Colonic mucosa (tissue), 4 donors: ENCODE data around the gene CMTM7. TPM values are rescaled to one million over a fixed set of nuclear protein-coding genes. Genes with fewer than 3 reads are reported as not detected.
A peak's percentile ranks its signal among the peaks of the same experiment; 100 is the strongest.
"Not testable (repeated sequence)": the region's sequence is repeated elsewhere in the genome, so short reads cannot be mapped to it uniquely, and the experiment has no call there.

Experiments used
- DNase-seq: peaks from one replicate; pipeline ENCODE4 v3.0.0-alpha.2; 2020
- H3K27ac ChIP-seq: fragments of 200-600 bp; one replicate; pipeline ENCODE4 v1.8.0; 2021
- H3K27me3 ChIP-seq: fragments of 200-600 bp; one replicate; pipeline ENCODE4 v1.8.0; 2021
- H3K36me3 ChIP-seq: fragments of 200-600 bp; one replicate; pipeline ENCODE4 v1.8.0; 2021
- H3K4me1 ChIP-seq: fragments of 200-600 bp; one replicate; pipeline ENCODE4 v1.8.0; 2021; ENCODE audit warnings: mild to moderate bottlenecking
- H3K4me3 ChIP-seq: fragments of 200-600 bp; one replicate; pipeline ENCODE4 v1.8.0; 2021
- H3K9ac ChIP-seq, 2 donors: one replicate each; pipeline ENCODE4 v1.7.0; 2013; ENCODE audit warnings: control low read depth in 2 of 2, low read depth in 2 of 2, low read length in 2 of 2
- H3K9me3 ChIP-seq: fragments of 200-600 bp; one replicate; pipeline ENCODE4 v1.8.0; 2021
- intact Hi-C: fragments of 100-400 bp; cut with DNase I; formaldehyde crosslinking; loops from one replicate; pipeline ENCODE4 v1.14.1; 2022
- total RNA-seq, 2 donors: library from RNA; stranded (reverse); fragmentation: NEBNext Ultra II Directional in 1 of 2; extraction: Animal tissue kit (Norgen Biotek cat#: 25700) in 1 of 2; gene quantifications; one replicate each; pipeline ENCODE4 v1.2.1, GENCODE V29; 2021
- TF ChIP-seq, protein P1 (sequence below): fragments of 200-600 bp; IDR thresholded peaks from one replicate; pipeline ENCODE4 v1.8.0; 2022; ENCODE audit warnings: antibody characterized with exemption, mild to moderate bottlenecking
- donor health status: healthy.
- donor health status: DM: no; HTN: no; CAD: no.
- donor health status: DM: no; HTN: no; CAD: no.

Gene CMTM7
- total RNA-seq, 2 donors from 2014 or later, result 5.8 to 5.9 TPM

DNA sequence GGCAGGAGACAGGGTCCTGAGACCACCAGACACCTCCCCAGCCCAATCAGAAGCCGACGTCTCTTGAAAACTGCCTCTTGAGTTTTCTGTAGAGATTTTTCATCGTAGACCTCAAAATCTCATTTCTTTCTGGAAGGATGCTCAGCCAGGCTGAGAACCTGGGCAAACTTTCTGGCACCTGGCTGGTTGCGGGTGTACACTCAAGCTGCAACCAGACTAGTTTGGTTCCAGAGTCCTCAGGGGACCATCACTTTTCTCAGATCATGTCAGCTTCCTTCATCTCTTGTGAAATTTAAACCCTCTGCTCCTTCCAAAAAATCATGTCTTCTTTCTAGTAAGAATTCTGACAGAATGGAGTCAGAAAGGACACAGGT, 45.1 kb downstream of the CMTM7 start:
- TF ChIP-seq, protein P1, sequence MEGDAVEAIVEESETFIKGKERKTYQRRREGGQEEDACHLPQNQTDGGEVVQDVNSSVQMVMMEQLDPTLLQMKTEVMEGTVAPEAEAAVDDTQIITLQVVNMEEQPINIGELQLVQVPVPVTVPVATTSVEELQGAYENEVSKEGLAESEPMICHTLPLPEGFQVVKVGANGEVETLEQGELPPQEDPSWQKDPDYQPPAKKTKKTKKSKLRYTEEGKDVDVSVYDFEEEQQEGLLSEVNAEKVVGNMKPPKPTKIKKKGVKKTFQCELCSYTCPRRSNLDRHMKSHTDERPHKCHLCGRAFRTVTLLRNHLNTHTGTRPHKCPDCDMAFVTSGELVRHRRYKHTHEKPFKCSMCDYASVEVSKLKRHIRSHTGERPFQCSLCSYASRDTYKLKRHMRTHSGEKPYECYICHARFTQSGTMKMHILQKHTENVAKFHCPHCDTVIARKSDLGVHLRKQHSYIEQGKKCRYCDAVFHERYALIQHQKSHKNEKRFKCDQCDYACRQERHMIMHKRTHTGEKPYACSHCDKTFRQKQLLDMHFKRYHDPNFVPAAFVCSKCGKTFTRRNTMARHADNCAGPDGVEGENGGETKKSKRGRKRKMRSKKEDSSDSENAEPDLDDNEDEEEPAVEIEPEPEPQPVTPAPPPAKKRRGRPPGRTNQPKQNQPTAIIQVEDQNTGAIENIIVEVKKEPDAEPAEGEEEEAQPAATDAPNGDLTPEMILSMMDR, result no peak
- H3K27ac ChIP-seq, result no peak overlapping the region
- H3K4me1 ChIP-seq, result no peaks in the 10 kb centered on the region
- H3K36me3 ChIP-seq, result no peaks in the 10 kb centered on the region
- DNase-seq, result no peak
- H3K9ac ChIP-seq, result no peak overlapping the region
- H3K27me3 ChIP-seq, result no peaks in the 10 kb centered on the region
- intact Hi-C loops, result no loop called here
- H3K4me3 ChIP-seq, result no peak overlapping the region
- no peaks in the 10 kb centered on the region for H3K9me3 ChIP-seq

DNA sequence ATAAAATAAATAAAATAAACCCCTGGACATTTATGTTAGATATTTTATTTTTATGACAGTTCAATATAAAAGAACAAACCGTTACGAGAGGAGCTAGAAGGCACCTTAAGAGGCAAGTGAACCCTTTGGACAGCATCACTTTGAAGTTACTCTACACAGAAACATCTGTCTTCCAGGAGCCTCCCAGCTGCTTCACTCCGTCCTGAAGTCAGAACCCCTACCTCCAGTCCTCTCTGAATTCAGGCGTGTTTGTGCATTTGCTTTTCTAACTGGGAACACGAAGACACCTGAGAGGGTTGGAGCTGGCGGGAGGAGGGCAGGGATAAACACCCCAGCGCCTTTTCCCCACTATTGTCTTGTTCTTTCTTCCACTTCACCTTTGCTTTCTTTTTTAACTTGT, 46.2 kb downstream of the CMTM7 start:
- no peaks in the 10 kb centered on the region for H3K9me3 ChIP-seq
- intact Hi-C loops, result no loop called here
- no peaks in the 10 kb centered on the region for H3K4me1 ChIP-seq
- peak; percentile 11 for DNase-seq
- H3K27ac ChIP-seq, result no peak overlapping the region
- no peaks in the 10 kb centered on the region for H3K27me3 ChIP-seq
- TF ChIP-seq, protein P1, result no peak
- no peak overlapping the region for H3K9ac ChIP-seq
- no peaks in the 10 kb centered on the region for H3K36me3 ChIP-seq
- no peak overlapping the region for H3K4me3 ChIP-seq

GRCh38 chr3:32438596-32439344, 47.1 kb downstream of the CMTM7 start:
- DNase-seq, result no peak
- H3K36me3 ChIP-seq, result no peaks in the 10 kb centered on the region
- H3K4me3 ChIP-seq, result no peak overlapping the region
- no peak overlapping the region for H3K27ac ChIP-seq
- no peaks in the 10 kb centered on the region for H3K4me1 ChIP-seq
- TF ChIP-seq, protein P1, result no peak
- H3K9me3 ChIP-seq, result no peaks in the 10 kb centered on the region
- intact Hi-C loops, result no loop called here
- H3K27me3 ChIP-seq, result no peaks in the 10 kb centered on the region
- no peak overlapping the region for H3K9ac ChIP-seq

- H3K4me1 ChIP-seq, H3K27me3 ChIP-seq, DNase-seq, H3K36me3 ChIP-seq, intact Hi-C loops, H3K9ac ChIP-seq, H3K27ac ChIP-seq, H3K9me3 ChIP-seq, H3K4me3 ChIP-seq: not testable (repeated sequence)
Observed at GRCh38 chr3:32439421-32439820, 47.8 kb downstream of the CMTM7 start.

DNA sequence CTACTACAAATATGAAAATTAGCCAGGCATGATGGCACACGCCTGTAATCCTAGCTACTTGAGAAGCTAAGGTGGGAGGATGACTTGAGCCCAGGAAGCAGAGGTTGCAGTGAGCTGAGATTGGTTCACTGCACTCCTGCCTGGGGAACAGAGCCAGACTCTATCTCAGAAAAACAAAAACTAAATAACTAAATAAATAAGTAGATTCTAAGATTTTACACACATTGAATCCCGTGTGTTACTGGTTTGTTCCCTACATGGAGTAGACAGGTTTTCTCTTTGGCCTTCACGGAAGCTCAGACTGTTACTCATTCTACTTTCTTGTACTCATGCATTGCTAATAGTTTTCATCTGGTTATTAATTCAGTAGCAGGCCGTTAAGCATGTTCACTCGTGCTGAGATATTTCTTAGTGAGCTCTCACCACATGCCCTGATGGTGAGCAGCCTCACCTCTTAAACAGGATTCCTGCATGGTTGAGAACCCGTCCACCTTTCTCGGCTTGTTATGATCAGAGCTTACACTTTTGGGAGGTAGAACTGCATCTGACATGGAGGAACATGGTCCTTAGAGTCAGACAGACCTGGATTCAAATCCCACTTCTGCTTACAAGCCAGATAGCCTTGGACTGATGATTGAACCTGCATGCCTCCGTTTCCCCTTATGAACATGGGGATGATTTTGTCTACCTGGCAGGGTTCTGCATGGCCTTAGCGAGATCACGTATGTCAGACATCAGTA, 49.1 kb downstream of the CMTM7 start:
- H3K36me3 ChIP-seq, result no peaks in the 10 kb centered on the region
- intact Hi-C loops, result no loop called here
- peak; percentile 11 for DNase-seq
- H3K9me3 ChIP-seq, result no peaks in the 10 kb centered on the region
- H3K4me1 ChIP-seq, result no peaks in the 10 kb centered on the region
- no peak overlapping the region for H3K27ac ChIP-seq
- H3K9ac ChIP-seq, result no peak overlapping the region
- TF ChIP-seq, protein P1, result no peak
- no peak overlapping the region for H3K4me3 ChIP-seq
- no peaks in the 10 kb centered on the region for H3K27me3 ChIP-seq

DNA sequence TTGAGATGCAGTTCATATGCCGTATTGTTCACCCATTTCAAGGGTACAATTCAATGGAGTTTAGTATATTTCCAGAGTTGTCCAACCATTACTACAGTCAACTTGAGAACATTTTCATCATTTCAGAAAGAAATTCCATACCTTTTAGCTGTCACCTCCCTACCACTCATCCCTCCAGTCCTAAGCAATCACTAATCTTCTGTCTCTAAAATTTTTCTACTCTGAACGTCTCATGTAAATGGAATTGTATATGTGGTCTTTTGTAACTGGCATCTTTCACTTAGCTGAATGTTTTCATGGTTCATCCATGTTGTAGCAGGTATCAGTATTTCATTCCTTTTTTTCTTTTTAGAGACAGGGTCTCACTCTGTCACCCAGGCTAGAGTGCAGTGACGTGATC, 51.1 kb downstream of the CMTM7 start:
- Histone ChIP-seq H3K36me3 (no peaks in the 10 kb centered on the region), H3K4me3 (no peak overlapping the region), H3K4me1 (no peaks in the 10 kb centered on the region), H3K27ac (no peak overlapping the region), H3K27me3 (no peaks in the 10 kb centered on the region), H3K9ac (no peak overlapping the region), H3K9me3 (no peaks in the 10 kb centered on the region)
- DNase-seq, result no peak
- intact Hi-C loops, result no loop called here
- TF ChIP-seq, protein P1, result no peak
